GM18909 (cell line): Measurements from ENCODE around the gene CBX4.

Source experiments
- ATAC-seq: cut with Tn5 transposase; IDR thresholded peaks from one replicate; pipeline ENCODE4 v1.9.1; 2021; ENCODE audit warnings: mild to moderate bottlenecking; ENCODE audit not compliant: unreplicated experiment, poor library complexity

Gene CBX4

DNA sequence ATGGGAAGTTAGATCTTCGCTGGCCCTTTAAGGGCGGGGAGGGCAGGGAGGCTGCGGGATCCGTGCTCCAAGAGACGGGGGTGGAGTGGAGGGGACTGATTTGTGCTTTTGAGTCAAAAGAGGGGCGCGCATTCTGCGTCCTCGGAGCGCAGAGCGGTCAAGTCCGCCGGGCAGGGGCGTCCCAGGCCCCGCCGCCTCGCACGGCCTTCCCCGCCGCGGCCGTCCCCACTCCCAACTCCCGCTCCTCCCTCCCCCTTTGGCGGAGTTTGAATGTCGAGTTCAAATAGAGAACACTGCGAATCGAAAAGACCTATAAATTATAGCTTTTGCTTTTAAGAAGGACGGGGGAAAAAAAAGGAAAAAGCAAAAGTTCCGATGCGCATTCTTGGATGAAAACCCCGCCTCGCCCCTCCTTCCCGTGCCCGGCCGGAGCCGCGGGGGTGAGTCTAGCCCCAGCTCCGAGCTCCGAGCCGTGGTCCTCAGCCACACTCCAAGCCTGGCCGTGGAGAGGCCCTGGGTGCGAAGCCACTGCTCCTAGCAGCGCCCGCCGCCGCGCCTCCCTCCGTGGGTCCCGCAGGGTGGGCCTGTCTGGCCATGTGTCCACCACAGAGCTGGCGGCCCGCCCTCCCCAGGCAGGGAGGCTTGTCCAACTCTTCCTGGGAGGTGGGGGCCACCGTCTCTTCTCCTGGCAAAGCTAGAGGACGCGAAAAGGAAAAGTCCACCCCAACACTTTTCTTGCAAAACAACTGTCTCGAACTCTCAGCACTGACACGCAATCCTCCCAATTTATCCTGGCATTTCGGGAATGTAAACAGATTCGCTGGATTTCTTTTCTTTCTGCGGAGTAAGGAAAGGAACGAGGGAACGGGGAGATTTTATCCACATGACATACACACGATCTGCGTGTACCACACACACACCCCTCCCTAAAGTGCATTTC lies 46.0 kb downstream of the CBX4 start:
- no peak for ATAC-seq

DNA sequence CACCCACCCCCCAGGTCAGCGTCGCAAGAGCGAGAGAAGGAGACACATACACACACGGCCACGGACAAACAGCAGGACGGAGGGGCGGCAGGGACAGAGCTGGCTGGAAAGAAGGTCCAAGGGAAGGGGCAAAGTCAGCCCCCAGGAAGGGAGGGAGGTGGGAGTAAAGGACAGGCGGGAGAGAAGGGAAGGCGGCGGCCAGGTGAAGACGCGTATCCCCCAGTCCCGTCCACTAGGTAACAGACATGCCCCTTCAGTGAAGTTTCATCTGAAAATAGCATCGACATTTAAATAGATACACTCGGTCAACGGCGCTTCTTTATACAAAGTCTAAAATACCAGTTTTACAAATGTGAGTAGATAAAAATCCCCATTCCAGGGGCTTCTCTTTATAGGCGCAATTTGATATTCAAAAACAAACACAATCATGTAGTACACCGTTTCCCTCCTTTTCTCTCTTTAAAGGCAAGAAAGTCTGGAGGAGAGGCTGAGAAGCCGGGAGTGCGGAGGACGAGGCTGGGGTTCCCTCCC lies 46.8 kb downstream of the CBX4 start:
- ATAC-seq, result no peak

DNA sequence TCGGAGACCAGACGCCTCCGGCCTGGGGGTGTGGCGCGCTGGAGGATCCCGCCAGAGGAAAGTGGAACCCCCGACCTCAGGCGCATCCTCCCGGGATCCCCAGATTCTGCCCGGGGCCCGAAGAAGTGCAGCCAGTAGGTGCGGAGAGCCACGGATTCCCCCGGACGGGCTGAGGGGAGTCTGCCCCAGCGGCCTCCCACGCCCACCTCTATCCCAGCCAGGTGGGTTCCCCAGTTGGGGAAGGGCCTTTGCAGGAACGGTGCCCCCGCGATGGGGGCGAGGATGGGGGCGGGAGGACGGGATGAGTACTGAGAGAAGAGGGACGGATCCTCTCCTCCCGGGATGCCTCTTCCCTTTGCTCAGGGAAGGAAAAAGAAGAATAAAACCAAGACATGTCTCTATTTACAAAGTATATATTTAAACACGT lies 47.5 kb downstream of the CBX4 start:
- ATAC-seq, result no peak

DNA sequence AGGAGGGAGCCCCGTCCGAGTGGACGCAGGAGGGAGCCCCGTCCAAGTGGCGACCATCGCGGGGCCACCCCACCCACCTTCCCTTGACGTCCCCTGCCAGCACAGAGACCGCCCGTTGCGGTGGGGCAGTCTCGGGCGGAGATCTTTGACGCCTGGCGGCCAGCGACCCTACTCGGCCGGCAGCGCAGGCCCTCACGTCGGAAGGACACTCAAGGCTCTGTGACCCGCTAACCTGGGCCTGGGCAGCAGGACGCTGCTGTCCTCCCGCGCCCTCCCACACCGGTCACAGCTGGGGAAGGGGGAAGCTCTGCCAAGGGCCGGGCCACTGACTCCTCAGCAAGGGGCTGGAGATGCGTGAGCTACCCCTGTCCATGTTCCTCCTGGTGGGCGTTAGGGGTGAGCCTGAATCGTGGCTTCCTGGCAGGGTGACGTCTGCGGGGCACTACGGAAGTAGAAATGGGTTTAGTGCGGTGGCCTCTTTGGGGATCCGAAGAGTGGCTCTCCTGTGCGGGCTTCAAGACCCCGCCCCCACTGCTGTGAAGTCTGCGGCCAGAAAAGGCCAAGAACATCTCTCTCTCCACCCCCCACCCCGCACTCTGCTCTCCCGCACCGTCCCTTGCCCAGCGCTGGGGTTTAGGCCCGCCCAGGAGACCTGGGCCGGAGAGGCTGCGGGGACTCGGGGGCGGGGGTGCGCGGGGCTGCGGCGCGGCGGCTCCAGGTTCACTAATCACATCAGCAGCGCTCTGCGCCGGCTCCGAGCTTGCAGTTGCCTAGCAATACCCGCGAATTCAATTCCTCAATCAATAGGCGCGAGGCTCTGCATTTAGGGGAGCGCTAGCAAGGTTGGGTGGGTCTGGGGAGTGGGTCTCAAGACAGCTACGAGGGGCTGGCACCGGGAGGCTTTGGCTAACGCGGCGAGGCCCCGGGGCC lies 48.2 kb downstream of the CBX4 start:
- no peak for ATAC-seq

DNA sequence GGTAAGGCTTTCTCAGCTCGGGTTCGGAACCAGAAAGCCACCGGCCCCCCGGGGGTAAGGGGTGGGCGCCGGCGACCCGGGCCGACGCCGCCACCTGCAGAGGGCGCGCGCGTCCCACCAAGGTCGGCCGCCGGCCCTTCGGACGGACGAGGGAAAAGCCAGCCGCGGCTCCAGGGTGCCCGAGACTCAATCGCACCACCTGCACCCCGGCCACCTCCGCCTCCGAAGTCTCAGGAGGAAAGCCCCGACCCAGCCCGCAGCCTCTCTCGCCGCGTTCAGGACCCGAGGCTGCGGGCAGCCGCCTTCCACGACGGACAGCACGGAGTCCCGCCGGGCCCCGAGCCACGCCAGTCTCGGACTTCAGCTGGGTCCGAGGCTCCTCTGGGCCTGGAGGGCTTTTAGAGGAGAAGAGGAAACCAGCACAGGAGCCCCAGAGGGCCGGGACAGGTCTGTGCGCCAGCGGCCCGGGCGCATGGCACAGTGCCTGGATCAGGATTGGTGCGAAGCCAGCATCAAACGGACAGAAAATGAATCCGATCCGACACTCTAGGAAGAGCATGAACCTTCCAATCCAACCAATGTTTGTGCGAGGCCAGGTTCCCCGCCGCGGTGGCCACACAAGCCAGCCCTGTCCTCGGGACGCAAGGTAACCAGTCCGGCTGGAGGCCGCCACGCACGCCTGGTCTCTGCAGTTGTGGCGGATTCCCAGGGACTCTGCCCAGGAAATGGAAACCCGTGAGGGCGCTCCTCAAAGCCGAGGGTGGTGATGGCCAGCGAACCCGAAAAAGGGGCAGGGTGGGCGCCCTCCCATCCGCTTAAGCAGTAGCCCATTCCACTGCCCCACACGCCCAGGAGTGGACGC lies 49.1 kb downstream of the CBX4 start:
- no peak for ATAC-seq

DNA sequence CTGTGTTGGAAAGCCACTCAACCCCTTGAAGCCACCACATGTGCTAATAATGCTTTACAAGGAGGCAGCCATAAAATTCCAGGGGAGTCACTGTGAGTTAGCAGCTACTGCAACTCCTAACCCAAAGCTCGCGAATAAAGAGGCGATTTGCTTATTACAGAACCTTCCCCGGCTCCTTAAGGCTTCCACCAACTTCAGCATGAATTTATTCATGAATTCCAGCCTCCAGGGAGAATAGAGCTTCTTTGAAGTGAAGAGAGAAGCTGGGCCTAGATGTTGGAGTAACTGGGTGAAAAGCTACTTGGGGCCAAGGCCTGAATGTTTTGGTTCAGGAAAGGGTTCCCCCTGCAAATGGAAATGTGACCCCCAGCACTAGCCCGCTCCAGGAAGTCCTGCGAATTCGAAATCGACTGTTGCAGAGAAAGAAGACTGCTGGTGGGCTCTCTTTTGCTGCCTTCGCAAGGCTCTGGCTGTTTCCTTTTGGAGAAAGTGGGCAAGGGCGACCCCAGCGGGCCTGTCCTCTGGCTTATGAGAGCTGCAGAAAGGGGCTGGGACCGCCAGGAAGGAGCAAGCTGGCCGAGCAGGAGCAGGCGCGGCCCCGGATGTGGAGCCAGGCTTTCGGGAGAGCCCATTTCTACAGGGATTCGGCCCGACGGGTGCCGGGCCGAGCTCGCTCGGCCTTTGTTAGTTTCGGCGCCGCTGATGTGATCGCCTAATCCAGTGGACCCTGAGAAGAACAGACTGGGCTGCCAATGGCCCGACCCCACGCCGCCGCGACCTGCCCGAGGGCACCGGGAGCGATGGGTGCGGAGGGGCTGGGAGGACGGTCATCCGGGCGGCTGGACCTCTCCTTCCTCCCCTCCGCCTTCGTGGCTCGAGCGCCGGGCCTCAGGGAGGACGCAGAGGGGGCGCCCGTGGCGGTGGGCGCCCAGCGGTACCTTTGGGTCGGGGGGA lies 50.0 kb downstream of the CBX4 start:
- ATAC-seq, result no peak

DNA sequence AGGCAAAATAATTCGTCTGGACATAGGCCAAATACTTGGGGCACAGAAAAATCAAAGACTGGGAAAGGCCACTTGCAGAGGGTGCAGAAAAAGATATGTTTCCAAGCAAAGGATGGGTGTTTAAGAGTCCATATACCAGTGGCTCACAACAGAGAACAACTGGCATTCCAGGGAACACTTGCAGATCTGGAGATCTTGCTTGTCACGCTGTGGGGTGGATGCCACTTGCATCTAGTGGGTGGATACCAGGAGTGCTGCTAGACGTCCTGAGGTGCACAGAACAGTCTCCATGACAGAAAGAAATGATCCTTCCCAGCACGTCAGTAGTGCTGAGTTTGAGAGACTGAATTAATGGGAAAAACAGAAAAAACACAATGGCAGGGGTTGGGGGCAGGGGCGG lies 50.8 kb downstream of the CBX4 start:
- no peak for ATAC-seq

DNA sequence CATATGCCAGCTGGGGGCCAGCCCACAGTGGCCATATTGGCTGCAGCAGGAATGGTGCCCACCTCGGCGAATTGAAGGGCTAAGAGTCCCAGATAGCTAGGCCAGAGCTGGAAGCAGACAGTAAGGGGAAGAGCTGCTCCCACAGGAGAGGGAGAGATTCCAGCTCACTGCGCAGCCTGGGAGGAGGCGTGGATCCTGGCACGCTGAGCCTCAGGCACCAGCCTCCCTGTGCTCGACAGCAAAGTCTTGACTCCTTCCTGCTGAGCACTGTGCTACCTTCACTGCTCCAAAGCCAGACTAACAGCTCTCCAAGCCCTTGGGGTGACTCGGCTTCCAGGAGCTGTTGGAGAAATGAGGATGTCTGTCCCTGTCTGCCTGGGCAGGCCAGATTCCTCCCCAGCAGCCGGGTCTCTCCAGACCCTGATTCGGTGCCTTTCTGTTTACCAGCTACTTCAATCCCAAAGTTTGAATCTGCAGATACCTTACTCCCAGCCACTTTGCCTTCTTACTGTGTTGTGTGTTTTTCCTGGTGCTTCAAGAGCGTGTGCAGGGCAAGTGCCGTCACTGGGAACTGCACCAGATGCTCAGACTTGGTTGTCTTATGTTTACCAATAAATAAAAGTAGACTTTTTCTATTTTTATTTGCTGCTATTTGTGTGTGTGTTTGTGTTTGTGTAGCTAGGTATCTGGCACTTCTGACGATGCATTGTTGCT lies 52.2 kb downstream of the CBX4 start:
- ATAC-seq, result no peak

DNA sequence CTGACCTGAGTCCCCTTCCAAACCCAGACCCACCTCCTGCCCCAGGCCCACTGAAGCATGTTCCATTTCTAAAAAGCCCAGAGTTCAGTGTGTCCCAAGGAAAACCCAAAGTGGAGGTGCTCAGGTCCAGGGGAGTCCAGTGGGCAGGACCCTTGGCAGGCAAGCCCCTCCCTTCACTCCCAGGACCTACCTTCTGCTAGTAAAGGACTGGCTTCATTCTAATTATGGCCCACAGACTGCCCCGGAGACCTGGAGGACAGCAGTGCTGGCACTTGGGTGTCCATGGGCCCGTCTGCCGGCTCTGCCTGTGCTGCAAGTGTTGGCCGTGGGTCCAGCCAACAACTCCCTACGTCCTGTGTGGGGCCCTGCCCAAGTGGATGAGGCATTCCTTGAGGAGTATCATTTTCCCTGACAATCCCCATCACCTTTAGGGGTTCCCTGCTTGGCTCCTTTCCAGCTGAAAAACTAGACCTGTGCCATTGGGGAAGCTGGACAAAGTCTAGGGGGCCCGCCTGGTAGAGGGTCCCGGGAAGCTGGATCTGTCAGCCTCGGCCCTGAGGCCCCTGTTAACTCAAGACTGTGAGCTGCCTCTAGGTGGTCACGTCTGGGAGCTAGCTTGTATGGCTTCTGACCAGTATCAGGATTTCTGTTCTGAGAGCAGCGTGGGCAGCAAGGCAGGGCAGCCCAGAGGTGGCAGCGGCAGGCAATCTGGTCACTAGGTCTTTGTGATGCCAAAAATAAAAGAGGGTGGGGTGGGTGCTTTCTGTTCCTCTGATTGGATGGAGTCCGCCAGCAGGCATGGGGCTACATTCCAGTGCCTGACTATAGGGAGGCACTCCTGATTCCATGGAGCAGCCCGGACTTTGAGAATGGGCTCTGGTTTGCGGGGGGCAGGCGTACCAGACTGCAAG lies 53.1 kb downstream of the CBX4 start:
- no peak for ATAC-seq

DNA sequence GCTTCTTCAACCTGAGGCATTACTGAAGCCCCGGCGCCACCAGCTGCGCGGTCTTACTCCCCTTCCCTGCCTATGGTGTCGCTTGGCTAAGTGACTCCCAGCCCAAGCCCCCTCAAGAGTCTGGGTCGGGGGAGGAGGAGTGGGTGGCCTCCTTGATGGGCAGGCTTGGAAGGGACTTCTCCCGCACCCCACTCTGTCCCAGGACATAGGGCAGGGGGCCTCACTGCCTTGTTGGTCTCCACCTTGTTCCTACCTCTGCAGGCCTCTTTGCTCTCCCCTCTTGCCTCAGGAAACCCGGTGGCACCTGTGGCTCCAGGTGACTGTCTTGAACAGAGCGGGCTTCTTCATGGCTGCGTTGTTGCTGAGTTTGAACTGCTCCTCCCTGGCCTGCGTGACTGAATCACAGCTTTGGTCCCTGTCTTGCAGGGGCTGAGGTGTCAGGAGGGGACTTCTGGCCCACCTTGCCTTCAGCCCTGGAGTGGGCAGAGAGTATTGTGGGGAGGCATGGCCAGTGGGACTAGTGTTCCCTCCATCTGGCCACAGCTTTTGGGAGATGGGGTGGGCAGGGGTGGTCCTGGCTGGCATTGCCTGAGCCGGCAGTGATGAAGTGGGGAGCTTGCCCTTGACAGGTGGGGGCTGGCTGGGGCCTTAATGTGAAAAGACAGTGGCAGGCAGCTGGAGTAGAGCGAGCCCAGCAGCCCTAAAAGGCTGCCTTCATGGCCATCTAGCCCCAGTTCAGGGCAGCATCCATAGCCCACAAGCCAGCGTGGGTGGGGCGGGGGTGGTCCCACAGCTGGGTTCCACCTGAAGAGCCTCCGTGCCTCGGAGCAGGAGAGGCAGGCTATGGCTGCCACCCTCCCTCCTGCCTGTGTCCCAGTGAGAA lies 54.0 kb downstream of the CBX4 start:
- no peak for ATAC-seq

DNA sequence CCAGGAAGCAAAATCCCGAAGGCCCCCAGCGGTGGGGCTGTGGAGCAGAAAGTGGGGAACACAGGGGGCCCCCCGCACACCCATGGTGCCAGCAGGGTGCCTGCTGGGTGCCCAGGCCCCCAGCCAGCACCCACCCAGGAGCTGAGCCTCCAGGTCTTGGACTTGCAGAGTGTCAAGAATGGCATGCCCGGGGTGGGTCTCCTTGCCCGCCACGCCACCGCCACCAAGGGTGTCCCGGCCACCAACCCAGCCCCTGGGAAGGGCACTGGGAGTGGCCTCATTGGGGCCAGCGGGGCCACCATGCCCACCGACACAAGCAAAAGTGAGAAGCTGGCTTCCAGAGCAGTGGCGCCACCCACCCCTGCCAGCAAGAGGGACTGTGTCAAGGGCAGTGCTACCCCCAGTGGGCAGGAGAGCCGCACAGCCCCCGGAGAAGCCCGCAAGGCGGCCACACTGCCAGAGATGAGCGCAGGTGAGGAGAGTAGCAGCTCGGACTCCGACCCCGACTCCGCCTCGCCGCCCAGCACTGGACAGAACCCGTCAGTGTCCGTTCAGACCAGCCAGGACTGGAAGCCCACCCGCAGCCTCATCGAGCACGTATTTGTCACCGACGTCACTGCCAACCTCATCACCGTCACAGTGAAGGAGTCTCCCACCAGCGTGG lies 54.8 kb downstream of the CBX4 start:
- no peak for ATAC-seq

DNA sequence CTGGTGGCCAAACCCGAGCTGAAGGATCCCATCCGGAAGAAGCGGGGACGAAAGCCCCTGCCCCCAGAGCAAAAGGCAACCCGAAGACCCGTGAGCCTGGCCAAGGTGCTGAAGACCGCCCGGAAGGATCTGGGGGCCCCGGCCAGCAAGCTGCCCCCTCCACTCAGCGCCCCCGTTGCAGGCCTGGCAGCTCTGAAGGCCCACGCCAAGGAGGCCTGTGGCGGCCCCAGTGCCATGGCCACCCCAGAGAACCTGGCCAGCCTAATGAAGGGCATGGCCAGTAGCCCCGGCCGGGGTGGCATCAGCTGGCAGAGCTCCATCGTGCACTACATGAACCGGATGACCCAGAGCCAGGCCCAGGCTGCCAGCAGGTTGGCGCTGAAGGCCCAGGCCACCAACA lies 55.3 kb downstream of the CBX4 start:
- ATAC-seq, result no peak
